Neuronal stem cell (in vitro differentiated cells): Measurements from ENCODE around the gene RILPL1.
A peak's percentile ranks its signal among the peaks of the same experiment; 100 is the strongest.
"Not testable (repeated sequence)": the region's sequence is repeated elsewhere in the genome, so short reads cannot be mapped to it uniquely, and the experiment has no call there.

Source experiments
- DNase-seq: peaks from one replicate; pipeline ENCODE4 v3.0.0-alpha.2; 2013; ENCODE audit warnings: low spot score
- H2AFZ ChIP-seq: one replicate; pipeline ENCODE4 v1.6.1; 2013; ENCODE audit warnings: mild to moderate bottlenecking, low read length, inconsistent platforms
- H2AK5ac ChIP-seq: 2 replicates; pipeline ENCODE4 v1.6.1; 2013; ENCODE audit warnings: low read depth, mild to moderate bottlenecking, inconsistent platforms, low read length, moderate library complexity, mixed read lengths
- H2BK120ac ChIP-seq: 2 replicates; pipeline ENCODE4 v1.6.1; 2013; ENCODE audit warnings: low read depth, mild to moderate bottlenecking, inconsistent platforms, low read length, moderate library complexity, mixed read lengths
- H2BK12ac ChIP-seq: one replicate; pipeline ENCODE4 v1.6.1; 2013; ENCODE audit warnings: low read length, inconsistent platforms
- H2BK15ac ChIP-seq: 2 replicates; pipeline ENCODE4 v1.6.1; 2013; ENCODE audit warnings: mild to moderate bottlenecking, low read length, inconsistent platforms, mixed read lengths
- H2BK5ac ChIP-seq: one replicate; pipeline ENCODE4 v1.6.1; 2013; ENCODE audit warnings: inconsistent platforms, mild to moderate bottlenecking, low read length, moderate library complexity
- H3K14ac ChIP-seq: one replicate; pipeline ENCODE4 v1.6.1; 2013; ENCODE audit warnings: low read length, inconsistent platforms
- H3K18ac ChIP-seq: 2 replicates; pipeline ENCODE4 v1.6.1; 2013; ENCODE audit warnings: low read length, inconsistent platforms
- H3K23ac ChIP-seq: 2 replicates; pipeline ENCODE4 v1.6.1; 2013; ENCODE audit warnings: low read depth, mild to moderate bottlenecking, mixed read lengths, low read length, inconsistent platforms; ENCODE audit not compliant: poor library complexity
- H3K27ac ChIP-seq: replicated peaks from 3 replicates; pipeline ENCODE4 v1.5.1; 2013; ENCODE audit warnings: low read length, inconsistent platforms
- H3K27me3 ChIP-seq, 3 experiments: 2 replicates each; pipeline ENCODE4 v1.6.1; 2013; ENCODE audit warnings: low read length in 3 of 3, mild to moderate bottlenecking in 2 of 3, inconsistent platforms in 1 of 3, low read depth in 1 of 3, mixed read lengths in 1 of 3, moderate library complexity in 1 of 3; ENCODE audit not compliant: control insufficient read depth in 3 of 3, insufficient read depth in 3 of 3
- H3K36me3 ChIP-seq, 2 donors: replicated peaks in 1 of 2; 2 replicates each; pipeline ENCODE4 v1.6.1; 2013; ENCODE audit warnings: low read length in 2 of 2; ENCODE audit not compliant: control insufficient read depth in 2 of 2, insufficient read depth in 2 of 2
- H3K4ac ChIP-seq: 2 replicates; pipeline ENCODE4 v1.6.1; 2013; ENCODE audit warnings: inconsistent platforms, mild to moderate bottlenecking, low read length, moderate library complexity
- H3K4me1 ChIP-seq, 2 donors: 1 replicate in 1 of 2; 2 replicates in 1 of 2; pipeline ENCODE4 v1.6.1; 2013; ENCODE audit warnings: low read length in 2 of 2, low read depth in 1 of 2; ENCODE audit not compliant: control insufficient read depth in 2 of 2, insufficient read depth in 1 of 2
- H3K4me2 ChIP-seq: one replicate; pipeline ENCODE4 v1.6.1; 2013; ENCODE audit warnings: mild to moderate bottlenecking, low read length, inconsistent platforms; ENCODE audit not compliant: insufficient read depth, poor library complexity, severe bottlenecking
- H3K4me3 ChIP-seq, 2 donors: 2 replicates each; pipeline ENCODE4 v1.5.1; 2013; ENCODE audit warnings: low read length in 2 of 2, mild to moderate bottlenecking in 2 of 2, inconsistent platforms in 1 of 2, moderate library complexity in 1 of 2
- H3K79me1 ChIP-seq: one replicate; pipeline ENCODE4 v1.6.1; 2013; ENCODE audit warnings: low read depth, mild to moderate bottlenecking, inconsistent platforms, low read length, moderate library complexity
- H3K9ac ChIP-seq: one replicate; pipeline ENCODE4 v1.6.1; 2013; ENCODE audit warnings: mild to moderate bottlenecking, low read depth, low read length, inconsistent platforms; ENCODE audit not compliant: poor library complexity
- H3K9me3 ChIP-seq, 2 donors: replicated peaks in 1 of 2; 2 replicates each; pipeline versions ENCODE3 to v1.6.1; 2013; ENCODE audit warnings: low read length in 2 of 2, mild to moderate bottlenecking in 2 of 2, inconsistent platforms in 1 of 2, low read depth in 1 of 2, mixed read lengths in 1 of 2, moderate library complexity in 1 of 2; ENCODE audit not compliant: control insufficient read depth in 2 of 2, insufficient read depth in 1 of 2
- H4K8ac ChIP-seq: one replicate; pipeline ENCODE4 v1.6.1; 2013; ENCODE audit warnings: low read depth, mild to moderate bottlenecking, inconsistent platforms, low read length, moderate library complexity
- H4K91ac ChIP-seq: one replicate; pipeline ENCODE4 v1.6.1; 2013; ENCODE audit warnings: low read length, low read depth, mild to moderate bottlenecking, inconsistent platforms; ENCODE audit not compliant: poor library complexity
- WGBS, 2 donors: extraction: QIAGEN DNeasy Blood & Tissue Kit; methylation state at CpG; one replicate each; pipeline ENCODE4 v1.1.7; 2013; ENCODE audit warnings: missing lambda C conversion rate in 2 of 2, mixed read lengths in 1 of 2; ENCODE audit not compliant: insufficient read length in 2 of 2, insufficient replicate concordance in 1 of 2; ENCODE audit errors: extremely low coverage in 2 of 2; 5-methylcytosine and 5-hydroxymethylcytosine counted together

Gene RILPL1

GRCh38 chr12:123457980-123458779 is 75.3 kb downstream of the RILPL1 start, which contains the start of gene SNRNP35:
SNRNP35 (plus strand) TSS chr12:123458139; CDS start chr12:123465541, 7,402 bp downstream.
- peak within 1 kb of the TSS; percentile 100 for H3K27ac ChIP-seq
- H3K9ac ChIP-seq: peak within 1 kb of the TSS; percentile 99
- peak within 1 kb of the TSS; percentile 71 for H3K14ac ChIP-seq
- DNase-seq: peak; percentile 69
- no peak within 1 kb of the TSS for H2AK5ac ChIP-seq
- H2BK5ac ChIP-seq: peak within 1 kb of the TSS; percentile 95
- no peak within 1 kb of the TSS for H4K8ac ChIP-seq
- no CpG with 5 or more reads among the region's 48 CpGs for WGBS, 2 donors
- peaks cover 0 to 15% of the 10 kb centered on the region in 2 donors for H3K36me3 ChIP-seq
- peak within 1 kb of the TSS; percentile 93 to 97 for H3K4me3 ChIP-seq
- H3K9me3 ChIP-seq: no peaks in the 10 kb centered on the region
- no peak within 1 kb of the TSS for H3K4ac ChIP-seq
- H2BK12ac ChIP-seq: peak within 1 kb of the TSS; percentile 63
- H4K91ac ChIP-seq: no peak within 1 kb of the TSS
- no peak within 1 kb of the TSS for H2BK15ac ChIP-seq
- peak within 1 kb of the TSS; percentile 54 for H3K4me2 ChIP-seq
- H2AFZ ChIP-seq: peak within 1 kb of the TSS; percentile 99
- peaks cover 0 to 4% of the 10 kb centered on the region in 2 donors for H3K4me1 ChIP-seq
- H3K18ac ChIP-seq: peak within 1 kb of the TSS; percentile 99
- no peaks in the 10 kb centered on the region for H3K27me3 ChIP-seq
- peak within 1 kb of the TSS; percentile 96 for H3K23ac ChIP-seq
- no peak within 1 kb of the TSS for H2BK120ac ChIP-seq
- peaks cover 2% of the 10 kb centered on the region for H3K79me1 ChIP-seq

GRCh38 chr12:123453165-123453564 is 80.4 kb downstream of the RILPL1 start:
- WGBS, 2 donors: no CpG with 5 or more reads among the region's 3 CpGs
- Histone ChIP-seq H3K36me3 (no peaks in the 10 kb centered on the region), H3K4me1 (no peaks in the 10 kb centered on the region)

GRCh38 chr12:123452276-123452550 is 81.3 kb downstream of the RILPL1 start:
- no CpG with 5 or more reads among the region's 1 CpG for WGBS, 2 donors
- H3K36me3 ChIP-seq, H4K91ac ChIP-seq: not testable (repeated sequence)

More at GRCh38 chr12:123453165-123453564, 80.4 kb downstream of the RILPL1 start:
- Histone ChIP-seq H3K27me3 (no peaks in the 10 kb centered on the region), H2BK120ac (no peak overlapping the region), H4K8ac (no peak overlapping the region), H2BK5ac (no peak overlapping the region), H3K9ac (no peak overlapping the region), H3K18ac (no peak overlapping the region), H3K4me2 (no peak overlapping the region), H2BK12ac (no peak overlapping the region), H3K23ac (no peak overlapping the region), H3K27ac (no peak overlapping the region), H3K79me1 (no peaks in the 10 kb centered on the region), H3K9me3 (no peaks in the 10 kb centered on the region), H2BK15ac (no peak overlapping the region), H2AK5ac (no peak overlapping the region), H3K14ac (no peak overlapping the region), H4K91ac (no peak overlapping the region), H2AFZ (no peak overlapping the region), H3K4me3 (no peak overlapping the region), H3K4ac (no peak overlapping the region)
- DNase-seq: no peak

GRCh38 chr12:123450636-123451035 is 82.9 kb downstream of the RILPL1 start:
- Histone ChIP-seq H3K79me1 (no peaks in the 10 kb centered on the region), H3K27ac (no peak overlapping the region), H3K14ac (no peak overlapping the region), H3K9ac (no peak overlapping the region), H3K4me1 (no peaks in the 10 kb centered on the region), H2BK12ac (no peak overlapping the region), H3K23ac (no peak overlapping the region), H3K4ac (no peak overlapping the region), H2AFZ (no peak overlapping the region), H3K4me3 (no peak overlapping the region), H3K4me2 (no peak overlapping the region), H3K36me3 (no peaks in the 10 kb centered on the region), H2BK5ac (no peak overlapping the region), H2BK120ac (no peak overlapping the region), H3K9me3 (no peaks in the 10 kb centered on the region), H4K8ac (no peak overlapping the region), H2AK5ac (no peak overlapping the region), H2BK15ac (no peak overlapping the region), H3K27me3 (no peaks in the 10 kb centered on the region), H4K91ac (no peak overlapping the region), H3K18ac (no peak overlapping the region)
- DNase-seq: no peak
- no CpG with 5 or more reads among the region's 9 CpGs for WGBS, 2 donors

More at GRCh38 chr12:123452276-123452550, 81.3 kb downstream of the RILPL1 start:
- not testable (repeated sequence) for H3K27ac ChIP-seq, H3K14ac ChIP-seq, DNase-seq, H3K4me3 ChIP-seq, H2BK12ac ChIP-seq, H2BK15ac ChIP-seq, H3K4me1 ChIP-seq, H3K4me2 ChIP-seq, H2AK5ac ChIP-seq, H2BK120ac ChIP-seq, H2AFZ ChIP-seq, H3K79me1 ChIP-seq, H3K9me3 ChIP-seq, H2BK5ac ChIP-seq, H3K4ac ChIP-seq, H3K23ac ChIP-seq, H3K27me3 ChIP-seq, H3K18ac ChIP-seq, H4K8ac ChIP-seq, H3K9ac ChIP-seq
